Measurements from ENCODE around the gene KCTD15. TPM values are rescaled to one million over a fixed set of nuclear protein-coding genes. Genes with fewer than 3 reads are reported as not detected.

KCTD15 gene
- total RNA-seq, 1 donor from 2014 or later: 86.8 TPM

GRCh38 chr19:33750587-33751435, 45.9 kb upstream of the KCTD15 start:
- no peak for TF ChIP-seq CTCF (IDR thresholded peaks at IDR 0.05)
- no peak for DNase-seq (ENCODE audit: extremely low spot score, unreplicated experiment)
- Mint-ChIP-seq H3K4me3 (ENCODE audit: unreplicated experiment) (no peak overlapping the region), H3K27me3 (ENCODE audit: unreplicated experiment) (no peaks in the 10 kb centered on the region), H3K27ac (ENCODE audit: unreplicated experiment) (no peak overlapping the region), H3K36me3 (ENCODE audit: unreplicated experiment) (no peaks in the 10 kb centered on the region), H3K4me1 (ENCODE audit: unreplicated experiment) (no peaks in the 10 kb centered on the region), H3K9me3 (ENCODE audit: unreplicated experiment) (no peaks in the 10 kb centered on the region)

- Mint-ChIP-seq H3K9me3 (ENCODE audit: unreplicated experiment) (no peaks in the 10 kb centered on the region), H3K4me3 (ENCODE audit: unreplicated experiment) (no peak overlapping the region), H3K27ac (ENCODE audit: unreplicated experiment) (no peak overlapping the region), H3K27me3 (ENCODE audit: unreplicated experiment) (no peaks in the 10 kb centered on the region), H3K4me1 (ENCODE audit: unreplicated experiment) (no peaks in the 10 kb centered on the region), H3K36me3 (ENCODE audit: unreplicated experiment) (no peaks in the 10 kb centered on the region)
- no peak for DNase-seq (ENCODE audit: extremely low spot score, unreplicated experiment)
- no peak for TF ChIP-seq CTCF (IDR thresholded peaks at IDR 0.05)
These were observed 45.3 kb upstream of the KCTD15 start for GRCh38 chr19:33751436-33751770.

- Mint-ChIP-seq H3K4me3 (ENCODE audit: unreplicated experiment) (no peak overlapping the region), H3K27me3 (ENCODE audit: unreplicated experiment) (no peaks in the 10 kb centered on the region), H3K4me1 (ENCODE audit: unreplicated experiment) (no peaks in the 10 kb centered on the region), H3K27ac (ENCODE audit: unreplicated experiment) (no peak overlapping the region), H3K9me3 (ENCODE audit: unreplicated experiment) (no peaks in the 10 kb centered on the region), H3K36me3 (ENCODE audit: unreplicated experiment) (no peaks in the 10 kb centered on the region)
- DNase-seq (ENCODE audit: extremely low spot score, unreplicated experiment): no peak
- TF ChIP-seq CTCF (IDR thresholded peaks at IDR 0.05): no peak
These were observed 44.5 kb upstream of the KCTD15 start for GRCh38 chr19:33752018-33752800.

- DNase-seq (ENCODE audit: extremely low spot score, unreplicated experiment): no peak
- H3K4me1 Mint-ChIP-seq (ENCODE audit: unreplicated experiment): no peaks in the 10 kb centered on the region
- no peaks in the 10 kb centered on the region for H3K27me3 Mint-ChIP-seq (ENCODE audit: unreplicated experiment)
- H3K9me3 Mint-ChIP-seq (ENCODE audit: unreplicated experiment): no peaks in the 10 kb centered on the region
- H3K36me3 Mint-ChIP-seq (ENCODE audit: unreplicated experiment): no peaks in the 10 kb centered on the region
- H3K4me3 Mint-ChIP-seq (ENCODE audit: unreplicated experiment): no peak overlapping the region
- no peak for TF ChIP-seq CTCF (IDR thresholded peaks at IDR 0.05)
- H3K27ac Mint-ChIP-seq (ENCODE audit: unreplicated experiment): no peak overlapping the region
These were observed 43.7 kb upstream of the KCTD15 start for GRCh38 chr19:33752945-33753344.

GRCh38 chr19:33754361-33754760, 42.3 kb upstream of the KCTD15 start:
- H3K27ac Mint-ChIP-seq (ENCODE audit: unreplicated experiment): no peak overlapping the region
- no peak for TF ChIP-seq CTCF (IDR thresholded peaks at IDR 0.05)
- H3K36me3 Mint-ChIP-seq (ENCODE audit: unreplicated experiment): no peaks in the 10 kb centered on the region
- H3K9me3 Mint-ChIP-seq (ENCODE audit: unreplicated experiment): no peaks in the 10 kb centered on the region
- H3K4me3 Mint-ChIP-seq (ENCODE audit: unreplicated experiment): no peak overlapping the region
- no peaks in the 10 kb centered on the region for H3K27me3 Mint-ChIP-seq (ENCODE audit: unreplicated experiment)
- no peak for DNase-seq (ENCODE audit: extremely low spot score, unreplicated experiment)
- peaks cover 2% of the 10 kb centered on the region for H3K4me1 Mint-ChIP-seq (ENCODE audit: unreplicated experiment)

Measured in osteocyte (in vitro differentiated cells).